Endothelial cell of umbilical vein (primary cell): ENCODE measurements around the gene FAM124B. TPM values are rescaled to one million over a fixed set of nuclear protein-coding genes. Genes with fewer than 3 reads are reported as not detected.

ENCODE experiments used
- BruUV-seq: library from RNA; stranded (reverse); fragments of 400-500 nt; replicated peaks from 2 replicates; lab custom pipeline; 2021; lab: Mats Ljungman, UMichigan
- CTCF ChIA-PET: fragments of 300-600, 350-600 bp; sonication (Branson Sonifier 250); formaldehyde crosslinking; loops from one replicate; lab custom pipeline; 2021; ENCODE audit warnings: antibody characterized with exemption, inconsistent platforms; lab: Charles Lee
- POLR2A ChIA-PET: fragments of 300-600, 350-600 bp; sonication (Branson Sonifier 250); formaldehyde crosslinking; loops from one replicate; lab custom pipeline; 2021; ENCODE audit warnings: antibody characterized with exemption, inconsistent platforms; lab: Charles Lee
- DNase-seq: peaks from one replicate; pipeline ENCODE4 v3.0.0-alpha.2; 2011; ENCODE audit warnings: low read depth, low spot score
- FAIRE-seq: peaks from 2 replicates; lab custom pipeline; 2011; peaks lifted over from hg19 to GRCh38; lab: Jason Lieb, UNC
- H2AFZ ChIP-seq: 2 replicates; pipeline ENCODE4 v1.6.0; 2012; ENCODE audit warnings: low read depth, low read length, control low read depth, inconsistent platforms
- H3K27ac ChIP-seq: 2 replicates; pipeline ENCODE4 v1.5.1; 2011; ENCODE audit warnings: low read depth, mild to moderate bottlenecking, control low read depth, low read length, moderate library complexity; ENCODE audit not compliant: insufficient read depth
- H3K27me3 ChIP-seq, 2 experiments: 2 replicates each; pipeline versions ENCODE4 v1.6.0 to v1.6.1; 2011; ENCODE audit warnings: low read length in 2 of 2, mixed read lengths in 1 of 2; ENCODE audit not compliant: control insufficient read depth in 2 of 2, insufficient read depth in 2 of 2
- H3K36me3 ChIP-seq, 2 experiments: 2 replicates in 1 of 2; 3 replicates in 1 of 2; pipeline ENCODE4 v1.5.1; 2011; ENCODE audit warnings: low read length in 2 of 2, mild to moderate bottlenecking in 1 of 2, moderate library complexity in 1 of 2; ENCODE audit not compliant: control insufficient read depth in 2 of 2, insufficient read depth in 2 of 2; ENCODE audit errors: extremely low read depth in 1 of 2
- H3K4me1 ChIP-seq: 3 replicates; pipeline ENCODE4 v1.5.1; 2011; ENCODE audit warnings: mild to moderate bottlenecking, low read length; ENCODE audit not compliant: control insufficient read depth, insufficient read depth; ENCODE audit errors: extremely low read depth
- H3K4me2 ChIP-seq: 2 replicates; pipeline ENCODE4 v1.6.1; 2011; ENCODE audit warnings: low read length, control low read depth, mixed read lengths; ENCODE audit not compliant: insufficient read depth
- H3K4me3 ChIP-seq, 3 experiments: fragments of 200-600 bp in 1 of 3; sonication (generic), shearing (Covaris generic) in 1 of 3; replicated peaks in 1 of 3; 2 replicates each; pipeline ENCODE4 v1.5.1; 2011 to 2016; ENCODE audit warnings: control low read depth in 3 of 3, low read length in 3 of 3, mild to moderate bottlenecking in 2 of 3, inconsistent platforms in 1 of 3, low read depth in 1 of 3, moderate library complexity in 1 of 3; ENCODE audit not compliant: insufficient read depth in 1 of 3
- H3K79me2 ChIP-seq: 2 replicates; pipeline ENCODE4 v1.6.0; 2012; ENCODE audit warnings: low read length, inconsistent platforms; ENCODE audit not compliant: control insufficient read depth, insufficient read depth
- H3K9ac ChIP-seq: replicated peaks from 2 replicates; pipeline ENCODE3; 2011; ENCODE audit warnings: low read length, control low read depth; ENCODE audit not compliant: insufficient read depth; ENCODE audit errors: extremely low read depth
- H3K9me1 ChIP-seq: replicated peaks from 3 replicates; pipeline ENCODE4 v1.6.0; 2011; ENCODE audit warnings: mild to moderate bottlenecking, low read length; ENCODE audit not compliant: control insufficient read depth, insufficient read depth; ENCODE audit errors: extremely low read depth
- H3K9me3 ChIP-seq: replicated peaks from 2 replicates; pipeline ENCODE4 v1.5.1; 2012; ENCODE audit warnings: low read length, inconsistent platforms; ENCODE audit not compliant: control insufficient read depth, insufficient read depth
- H4K20me1 ChIP-seq: replicated peaks from 2 replicates; pipeline ENCODE3; 2011; ENCODE audit warnings: mild to moderate bottlenecking, low read length; ENCODE audit not compliant: control insufficient read depth, insufficient read depth; ENCODE audit errors: extremely low read depth
- EZH2 ChIP-seq: IDR thresholded peaks from 2 replicates; pipeline ENCODE4 v1.6.1; 2012; ENCODE audit warnings: borderline replicate concordance, low read depth, mild to moderate bottlenecking, moderate library complexity, low read length, inconsistent platforms; ENCODE audit not compliant: severe bottlenecking
- FOS ChIP-seq: IDR thresholded peaks from 2 replicates; pipeline ENCODE4 v1.6.1; 2011; ENCODE audit warnings: mild to moderate bottlenecking, low read length, moderate library complexity, borderline replicate concordance; ENCODE audit not compliant: insufficient read depth
- GATA2 ChIP-seq: IDR thresholded peaks from 2 replicates; pipeline ENCODE4 v1.7.0; 2011; ENCODE audit warnings: low read depth, mild to moderate bottlenecking, moderate library complexity, mixed read lengths, low read length; ENCODE audit not compliant: insufficient read length, insufficient read depth
- JUN ChIP-seq: IDR thresholded peaks from 2 replicates; pipeline ENCODE4 v1.6.1; 2011; ENCODE audit warnings: borderline replicate concordance, low read depth; ENCODE audit not compliant: insufficient read length, insufficient read depth
- MYC ChIP-seq: IDR thresholded peaks from one replicate; pipeline ENCODE4 v1.6.1; 2011; ENCODE audit warnings: mild to moderate bottlenecking, low read depth, low read length
- POLR2A ChIP-seq: IDR thresholded peaks from 2 replicates; pipeline ENCODE4 v1.6.1; 2012; ENCODE audit warnings: low read depth, mild to moderate bottlenecking, control low read depth, low read length
- POLR2AphosphoS5 ChIP-seq: IDR thresholded peaks from 2 replicates; pipeline ENCODE4 v1.6.1; 2012; ENCODE audit warnings: low read depth, mild to moderate bottlenecking, control low read depth, low read length, moderate library complexity; ENCODE audit not compliant: insufficient read depth
- dilution Hi-C: fragments of 300-500 bp; cut with MboI; formaldehyde crosslinking; loops from one replicate; pipeline ENCODE4 v1.15.0; 2019; ENCODE audit warnings: low sequenced_read_pairs; ENCODE audit not compliant: extremely low pct_ligation_motif_present
- intact Hi-C: fragments of 100-400 bp; cut with micrococcal nuclease; formaldehyde crosslinking; loops from one replicate; pipeline ENCODE4 v1.10.0; 2022
- polyA plus RNA-seq, 4 experiments: library from polyadenylated mRNA; depleted of rRNA in 3 of 4; stranded (reverse) in 3 of 4; unstranded in 1 of 4; fragments of >200 nt; gene quantifications; 2 replicates each; pipeline versions ENCODE4 v1.2.1 to v1.2.3, GENCODE V29; 2011 to 2012; ENCODE audit warnings: missing spikeins in 1 of 4
- total RNA-seq: library from RNA; stranded (reverse); gene quantifications from 2 replicates; pipeline ENCODE4 v1.2.3, GENCODE V29; 2021
- TF ChIP-seq, protein P1 (sequence below), 2 donors: IDR thresholded peaks; 1 replicate in 1 of 2; 2 replicates in 1 of 2; pipeline ENCODE4 v1.5.1; 2011; ENCODE audit warnings: low read length in 2 of 2, mild to moderate bottlenecking in 2 of 2, moderate library complexity in 2 of 2, control low read depth in 1 of 2, inconsistent platforms in 1 of 2, low read depth in 1 of 2; ENCODE audit not compliant: insufficient read depth in 1 of 2; ENCODE audit errors: extremely low read depth in 1 of 2
- TF ChIP-seq, protein P2 (sequence below): IDR thresholded peaks from 2 replicates; pipeline ENCODE4 v1.6.1; 2011; ENCODE audit not compliant: insufficient read depth, insufficient read length

Gene FAM124B
- total and polyA plus RNA-seq, 2 donors (not counting 3 experiments of a cell fraction or from before 2014, with no cell fraction given), result 82.0 to 119 TPM

DNA sequence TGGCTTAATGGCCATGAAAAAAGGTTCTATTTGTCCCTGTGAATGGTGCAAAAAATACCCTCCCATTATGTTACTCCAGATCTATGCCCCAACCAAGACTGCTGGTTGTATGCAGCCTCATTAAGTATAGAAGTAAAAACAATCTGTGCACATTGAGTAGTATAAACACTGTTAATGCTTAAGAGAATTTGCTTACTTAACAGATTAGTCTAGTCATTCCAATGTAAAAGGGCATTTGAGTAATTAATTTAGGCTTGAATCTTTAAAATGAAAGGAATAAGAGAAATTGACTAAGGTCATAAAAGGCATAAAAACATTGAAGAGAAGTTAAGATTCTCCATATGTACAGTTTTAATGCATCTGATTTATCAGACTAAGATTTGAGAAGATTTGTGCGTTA lies 51.2 kb downstream of the FAM124B start:
- Histone ChIP-seq H2AFZ (no peak overlapping the region), H3K4me1 (no peaks in the 10 kb centered on the region), H3K36me3 (no peaks in the 10 kb centered on the region), H3K27ac (no peak overlapping the region), H4K20me1 (no peaks in the 10 kb centered on the region), H3K9me1 (no peaks in the 10 kb centered on the region), H3K79me2 (no peaks in the 10 kb centered on the region), H3K9me3 (no peaks in the 10 kb centered on the region), H3K9ac (no peak overlapping the region), H3K4me2 (no peak overlapping the region), H3K27me3 (peaks cover 1 to 3% of the 10 kb centered on the region in 2 experiments), H3K4me3 (no peak overlapping the region)
- intact Hi-C loops, result no loop called here
- BruUV-seq, result no TSS peak
- CTCF ChIA-PET, result no interaction called here
- DNase-seq, result no peak
- POLR2A ChIA-PET, result no interaction called here
- FAIRE-seq, result no peak
- TF ChIP-seq, protein P1, sequence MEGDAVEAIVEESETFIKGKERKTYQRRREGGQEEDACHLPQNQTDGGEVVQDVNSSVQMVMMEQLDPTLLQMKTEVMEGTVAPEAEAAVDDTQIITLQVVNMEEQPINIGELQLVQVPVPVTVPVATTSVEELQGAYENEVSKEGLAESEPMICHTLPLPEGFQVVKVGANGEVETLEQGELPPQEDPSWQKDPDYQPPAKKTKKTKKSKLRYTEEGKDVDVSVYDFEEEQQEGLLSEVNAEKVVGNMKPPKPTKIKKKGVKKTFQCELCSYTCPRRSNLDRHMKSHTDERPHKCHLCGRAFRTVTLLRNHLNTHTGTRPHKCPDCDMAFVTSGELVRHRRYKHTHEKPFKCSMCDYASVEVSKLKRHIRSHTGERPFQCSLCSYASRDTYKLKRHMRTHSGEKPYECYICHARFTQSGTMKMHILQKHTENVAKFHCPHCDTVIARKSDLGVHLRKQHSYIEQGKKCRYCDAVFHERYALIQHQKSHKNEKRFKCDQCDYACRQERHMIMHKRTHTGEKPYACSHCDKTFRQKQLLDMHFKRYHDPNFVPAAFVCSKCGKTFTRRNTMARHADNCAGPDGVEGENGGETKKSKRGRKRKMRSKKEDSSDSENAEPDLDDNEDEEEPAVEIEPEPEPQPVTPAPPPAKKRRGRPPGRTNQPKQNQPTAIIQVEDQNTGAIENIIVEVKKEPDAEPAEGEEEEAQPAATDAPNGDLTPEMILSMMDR (IDR thresholded peaks at IDR 0.05; ENCODE audit: extremely low read depth in 1 of 2, insufficient read depth in 1 of 2, low read depth in 1 of 2, low read length in 2 of 2), result no peak
- TF ChIP-seq POLR2AphosphoS5 (no peak), GATA2 (no peak), MYC (no peak), EZH2 (no peak), JUN (no peak), FOS (no peak), POLR2A (no peak)
- TF ChIP-seq, protein P2, sequence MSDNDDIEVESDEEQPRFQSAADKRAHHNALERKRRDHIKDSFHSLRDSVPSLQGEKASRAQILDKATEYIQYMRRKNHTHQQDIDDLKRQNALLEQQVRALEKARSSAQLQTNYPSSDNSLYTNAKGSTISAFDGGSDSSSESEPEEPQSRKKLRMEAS, result no peak
- dilution Hi-C loops, result no loop called here
